Large intestine (tissue), 3 donors: Measurements from ENCODE around the gene DNAH17. TPM values are rescaled to one million over a fixed set of nuclear protein-coding genes. Genes with fewer than 3 reads are reported as not detected.
A peak's percentile ranks its signal among the peaks of the same experiment; 100 is the strongest.

ENCODE experiments used
- DNase-seq, 2 donors: peaks; one replicate each; pipeline versions ENCODE4 v3.0.0 to v3.0.0-alpha.2; 2013
- H3K27ac ChIP-seq: one replicate; pipeline ENCODE4 v1.5.1; 2013; ENCODE audit warnings: low read length
- H3K27me3 ChIP-seq: 2 replicates; pipeline ENCODE4 v1.6.1; 2013; ENCODE audit warnings: low read length; ENCODE audit not compliant: control insufficient read depth, insufficient read depth
- H3K36me3 ChIP-seq: 2 replicates; pipeline ENCODE4 v1.6.1; 2013; ENCODE audit warnings: low read length; ENCODE audit not compliant: control insufficient read depth, insufficient read depth
- H3K4me1 ChIP-seq: one replicate; pipeline ENCODE4 v1.6.1; 2013; ENCODE audit warnings: low read length; ENCODE audit not compliant: control insufficient read depth, insufficient read depth
- H3K4me3 ChIP-seq: one replicate; pipeline ENCODE4 v1.5.1; 2013; ENCODE audit warnings: low read length
- H3K9me3 ChIP-seq: one replicate; pipeline ENCODE4 v1.6.1; 2013; ENCODE audit warnings: mild to moderate bottlenecking, low read depth, low read length, moderate library complexity; ENCODE audit not compliant: control insufficient read depth
- WGBS: methylation state at CpG from one replicate; pipeline ENCODE4 v1.1.5; 2013; ENCODE audit warnings: low lambda C conversion rate; ENCODE audit not compliant: insufficient coverage; 5-methylcytosine and 5-hydroxymethylcytosine counted together
- polyA plus RNA-seq: library from polyadenylated mRNA; unstranded; fragments of 120-200 nt; gene quantifications from one replicate; pipeline ENCODE4 v1.2.1, GENCODE V29; 2013

The DNAH17 gene
- polyA plus RNA-seq, 1 donor: 4.4 TPM

GRCh38 chr17:78409191-78409928 lies 167.8 kb downstream of the DNAH17 start:
- peak; percentile 87 to 96 for DNase-seq
- Histone ChIP-seq H3K27me3 (no peaks in the 10 kb centered on the region), H3K4me1 (peaks cover 49% of the 10 kb centered on the region), H3K27ac (peak overlapping the region; percentile 53), H3K4me3 (no peak overlapping the region), H3K36me3 (peaks cover 30% of the 10 kb centered on the region), H3K9me3 (no peaks in the 10 kb centered on the region)
- no CpG with 5 or more reads among the region's 12 CpGs for WGBS

- H3K9me3 ChIP-seq: no peaks in the 10 kb centered on the region
- H3K4me1 ChIP-seq: peaks cover 44% of the 10 kb centered on the region
- H3K4me3 ChIP-seq: no peak overlapping the region
- no CpG with 5 or more reads among the region's 23 CpGs for WGBS
- H3K27me3 ChIP-seq: no peaks in the 10 kb centered on the region
- peak; percentile 64 to 84 for DNase-seq
- H3K27ac ChIP-seq: peak overlapping the region; percentile 53
- peaks cover 33% of the 10 kb centered on the region for H3K36me3 ChIP-seq
These were observed 168.6 kb downstream of the DNAH17 start for GRCh38 chr17:78408476-78409050.

DNA sequence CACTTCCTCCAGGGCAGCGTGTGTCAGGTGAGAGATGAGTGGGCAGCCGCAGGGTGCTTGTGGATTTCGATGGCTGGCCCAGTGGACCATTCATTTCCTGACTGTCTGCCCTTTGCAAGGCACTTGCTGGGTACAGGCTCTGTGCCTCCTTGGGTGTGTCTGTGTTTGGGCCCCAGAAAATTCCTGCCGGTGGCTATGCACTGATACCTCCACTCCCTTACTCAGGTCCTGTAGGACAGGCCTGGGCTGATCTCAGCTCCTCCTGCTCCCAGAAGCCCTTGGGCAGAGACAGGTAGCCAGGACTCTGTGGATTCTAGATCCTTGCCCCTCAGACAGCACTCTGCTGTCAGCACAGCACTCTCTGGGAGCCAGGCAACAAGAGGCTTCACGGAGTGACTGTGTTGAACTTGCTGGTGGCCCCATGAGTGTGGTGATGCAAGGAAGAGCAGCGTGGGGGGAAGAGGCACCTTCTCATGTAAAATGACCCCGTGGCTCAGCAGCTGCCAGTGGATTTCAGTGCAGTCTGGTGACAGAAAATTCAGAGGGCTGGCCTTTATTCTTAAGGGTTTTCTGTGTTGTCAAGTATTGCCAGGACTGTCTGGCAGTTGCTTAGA lies 169.7 kb downstream of the DNAH17 start:
- peak in 1 of 2 donors; percentile 55 for DNase-seq
- H3K27me3 ChIP-seq: no peaks in the 10 kb centered on the region
- WGBS: no CpG with 5 or more reads among the region's 7 CpGs
- peaks cover 44% of the 10 kb centered on the region for H3K4me1 ChIP-seq
- H3K27ac ChIP-seq: no peak overlapping the region
- H3K4me3 ChIP-seq: no peak overlapping the region
- no peaks in the 10 kb centered on the region for H3K9me3 ChIP-seq
- H3K36me3 ChIP-seq: peaks cover 33% of the 10 kb centered on the region

DNA sequence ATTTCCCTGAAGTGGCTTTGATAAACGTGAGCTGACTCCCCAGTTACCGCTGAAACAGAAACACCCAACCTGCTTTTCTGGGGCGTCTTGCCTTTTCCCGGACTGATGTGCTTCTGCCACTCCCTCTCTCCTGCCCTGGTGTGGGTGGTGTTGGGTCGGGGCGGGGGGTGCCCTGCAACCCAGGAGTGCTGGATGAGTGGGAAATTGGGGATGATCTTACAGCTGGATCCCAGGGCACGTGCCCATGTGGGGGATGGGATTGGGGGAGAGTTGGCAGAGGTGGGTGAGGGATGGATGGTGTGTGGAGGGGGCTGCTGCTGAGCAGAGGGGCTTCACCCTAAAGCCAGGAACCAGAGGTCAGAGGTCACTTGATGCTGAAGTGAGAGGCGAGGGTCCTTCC lies 170.3 kb downstream of the DNAH17 start:
- 100% methylated on average over 1 of the region's 8 CpGs for WGBS
- H3K36me3 ChIP-seq: peaks cover 36% of the 10 kb centered on the region
- H3K9me3 ChIP-seq: no peaks in the 10 kb centered on the region
- no peak for DNase-seq
- no peak overlapping the region for H3K4me3 ChIP-seq
- H3K27me3 ChIP-seq: no peaks in the 10 kb centered on the region
- H3K4me1 ChIP-seq: peaks cover 41% of the 10 kb centered on the region
- H3K27ac ChIP-seq: no peak overlapping the region

- no peak overlapping the region for H3K27ac ChIP-seq
- peaks cover 36% of the 10 kb centered on the region for H3K4me1 ChIP-seq
- WGBS: no CpG with 5 or more reads among the region's 6 CpGs
- H3K9me3 ChIP-seq: no peaks in the 10 kb centered on the region
- no peak overlapping the region for H3K4me3 ChIP-seq
- H3K36me3 ChIP-seq: peaks cover 41% of the 10 kb centered on the region
- no peaks in the 10 kb centered on the region for H3K27me3 ChIP-seq
- no peak for DNase-seq
These were observed 170.8 kb downstream of the DNAH17 start for GRCh38 chr17:78406396-78406795.

DNA sequence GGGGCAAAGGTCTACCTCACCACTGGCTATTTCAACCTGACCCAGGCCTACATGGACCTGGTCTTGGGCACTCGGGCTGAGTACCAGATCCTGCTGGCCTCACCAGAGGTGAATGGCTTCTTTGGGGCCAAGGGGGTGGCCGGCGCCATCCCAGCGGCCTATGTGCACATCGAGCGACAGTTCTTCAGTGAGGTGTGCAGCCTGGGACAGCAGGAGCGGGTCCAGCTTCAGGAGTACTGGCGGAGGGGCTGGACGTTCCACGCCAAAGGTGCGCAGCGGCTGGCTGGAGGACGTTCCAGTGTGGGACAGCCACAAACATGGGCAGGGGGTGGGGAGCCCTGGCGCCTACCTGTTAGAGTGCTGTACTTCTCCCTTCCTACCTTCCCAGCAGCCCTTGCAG lies 173.4 kb downstream of the DNAH17 start:
- H3K9me3 ChIP-seq: no peaks in the 10 kb centered on the region
- DNase-seq: no peak
- H3K36me3 ChIP-seq: peaks cover 65% of the 10 kb centered on the region
- no peak overlapping the region for H3K27ac ChIP-seq
- no peaks in the 10 kb centered on the region for H3K27me3 ChIP-seq
- peaks cover 15% of the 10 kb centered on the region for H3K4me1 ChIP-seq
- no peak overlapping the region for H3K4me3 ChIP-seq
- WGBS: no CpG with 5 or more reads among the region's 14 CpGs

DNA sequence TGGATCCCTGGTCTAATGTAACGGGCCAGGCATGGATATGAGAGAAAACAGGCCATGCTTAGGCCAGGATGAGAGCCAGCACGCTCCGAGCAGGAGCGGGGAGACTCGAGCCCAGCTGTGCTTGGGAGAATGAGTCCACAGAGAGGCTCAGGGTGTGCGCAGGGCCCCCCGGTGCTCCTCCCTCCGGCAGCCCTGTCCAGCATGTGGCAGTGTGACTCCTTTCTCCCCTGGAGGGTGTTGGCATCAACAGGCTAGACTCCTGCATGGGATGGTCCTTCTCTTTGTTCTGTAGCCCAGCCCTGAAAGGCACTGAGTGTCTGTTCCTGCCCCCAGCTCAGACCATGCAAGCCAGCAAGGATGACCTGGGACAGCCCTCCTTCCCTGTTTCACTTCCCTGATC lies 175.3 kb downstream of the DNAH17 start:
- Histone ChIP-seq H3K4me1 (no peaks in the 10 kb centered on the region), H3K4me3 (no peak overlapping the region), H3K27me3 (no peaks in the 10 kb centered on the region), H3K9me3 (no peaks in the 10 kb centered on the region), H3K36me3 (peaks cover 78% of the 10 kb centered on the region), H3K27ac (no peak overlapping the region)
- DNase-seq: no peak
- no CpG with 5 or more reads among the region's 8 CpGs for WGBS

DNA sequence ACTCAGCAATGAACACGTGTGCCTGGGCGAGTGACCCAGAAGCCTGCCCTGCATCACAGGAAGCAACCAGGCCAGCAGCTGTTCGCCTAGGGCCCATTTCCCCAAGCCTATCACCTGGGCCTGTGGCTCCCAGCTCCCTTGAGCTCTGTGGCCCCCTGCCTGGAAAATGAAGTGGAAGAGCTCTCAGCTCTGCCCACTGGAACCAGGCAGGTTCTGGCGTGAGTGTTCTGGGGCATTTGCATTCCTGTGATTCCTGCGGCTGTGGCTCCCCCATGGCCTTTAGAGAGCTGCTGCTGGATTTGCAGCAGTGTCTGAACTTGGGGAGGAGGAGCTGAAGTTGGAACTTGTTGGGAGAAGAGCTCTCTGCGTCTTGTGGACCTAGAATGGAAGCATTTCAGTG lies 175.9 kb downstream of the DNAH17 start:
- Histone ChIP-seq H3K27me3 (no peaks in the 10 kb centered on the region), H3K27ac (no peak overlapping the region), H3K9me3 (no peaks in the 10 kb centered on the region), H3K4me1 (no peaks in the 10 kb centered on the region), H3K36me3 (peaks cover 80% of the 10 kb centered on the region), H3K4me3 (no peak overlapping the region)
- no CpG with 5 or more reads among the region's 6 CpGs for WGBS
- no peak for DNase-seq

GRCh38 chr17:78400581-78401240 lies 176.5 kb downstream of the DNAH17 start:
- DNase-seq: no peak
- H3K27ac ChIP-seq: no peak overlapping the region
- no peaks in the 10 kb centered on the region for H3K9me3 ChIP-seq
- WGBS: no CpG with 5 or more reads among the region's 17 CpGs
- H3K36me3 ChIP-seq: peaks cover 80% of the 10 kb centered on the region
- no peaks in the 10 kb centered on the region for H3K27me3 ChIP-seq
- no peak overlapping the region for H3K4me3 ChIP-seq
- H3K4me1 ChIP-seq: no peaks in the 10 kb centered on the region

DNA sequence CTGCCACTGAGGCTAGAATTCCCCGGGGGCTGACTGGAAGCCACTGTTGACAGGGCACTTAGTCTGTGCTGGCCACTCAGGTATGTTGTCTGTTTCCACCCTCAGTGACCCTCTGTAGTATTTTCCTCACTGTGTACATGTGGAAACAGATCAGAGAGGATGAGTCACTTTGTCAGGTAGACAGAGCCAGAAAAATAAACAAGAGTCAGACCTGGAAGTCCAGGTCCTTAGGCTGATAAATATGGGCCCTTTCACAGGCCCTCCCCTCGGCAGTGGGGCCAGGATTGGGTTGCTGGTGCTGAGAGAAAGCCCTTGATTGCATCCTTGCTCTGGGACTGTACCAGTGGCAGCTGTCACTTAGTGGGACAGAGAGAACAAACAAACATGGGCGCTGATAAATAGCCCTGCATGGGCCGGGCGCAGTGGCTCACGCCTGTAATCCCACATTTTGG lies 177.5 kb downstream of the DNAH17 start:
- Histone ChIP-seq H3K4me1 (no peaks in the 10 kb centered on the region), H3K27ac (no peak overlapping the region), H3K9me3 (no peaks in the 10 kb centered on the region), H3K27me3 (no peaks in the 10 kb centered on the region), H3K36me3 (peaks cover 79% of the 10 kb centered on the region), H3K4me3 (no peak overlapping the region)
- no peak for DNase-seq
- 100% methylated on average over 1 of the region's 6 CpGs for WGBS
